Fibroblast of pulmonary artery (primary cell): ENCODE results near the gene COL8A1.
A peak's percentile ranks its signal among the peaks of the same experiment; 100 is the strongest.

Source experiments
- DNase-seq: peaks from one replicate; pipeline ENCODE4 v3.0.0-alpha.2; 2010; ENCODE audit warnings: low read depth
- H3K4me3 ChIP-seq: replicated peaks from 2 replicates; pipeline ENCODE4 v1.5.1; 2011; ENCODE audit warnings: low read depth, mild to moderate bottlenecking, control low read depth, low read length, moderate library complexity
- TF ChIP-seq, protein P1 (sequence below): IDR thresholded peaks from 2 replicates; pipeline ENCODE4 v1.5.1; 2011; ENCODE audit warnings: mild to moderate bottlenecking, control low read depth, low read length, inconsistent platforms; ENCODE audit errors: missing control alignments

The COL8A1 gene

DNA sequence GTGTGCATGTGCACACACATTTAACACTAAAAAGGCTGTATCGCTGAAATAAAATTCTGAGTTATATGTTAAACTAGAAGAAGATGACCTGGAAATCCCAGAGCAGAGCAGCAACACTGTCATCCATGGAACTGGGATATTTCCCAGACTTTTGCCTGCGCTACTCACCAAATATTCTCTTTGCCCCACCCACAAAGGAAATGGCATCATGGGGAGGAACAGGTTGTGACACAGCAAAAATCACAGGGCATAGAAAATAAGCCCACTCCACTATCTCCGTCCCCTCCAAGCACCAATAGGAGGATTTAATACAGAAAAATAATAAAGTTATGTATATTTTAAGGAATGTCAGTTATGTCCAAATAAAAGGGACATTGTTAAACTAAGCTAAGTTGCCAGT is 71.7 kb downstream of the COL8A1 start:
- no peak for DNase-seq
- no peak overlapping the region for H3K4me3 ChIP-seq
- TF ChIP-seq, protein P1, sequence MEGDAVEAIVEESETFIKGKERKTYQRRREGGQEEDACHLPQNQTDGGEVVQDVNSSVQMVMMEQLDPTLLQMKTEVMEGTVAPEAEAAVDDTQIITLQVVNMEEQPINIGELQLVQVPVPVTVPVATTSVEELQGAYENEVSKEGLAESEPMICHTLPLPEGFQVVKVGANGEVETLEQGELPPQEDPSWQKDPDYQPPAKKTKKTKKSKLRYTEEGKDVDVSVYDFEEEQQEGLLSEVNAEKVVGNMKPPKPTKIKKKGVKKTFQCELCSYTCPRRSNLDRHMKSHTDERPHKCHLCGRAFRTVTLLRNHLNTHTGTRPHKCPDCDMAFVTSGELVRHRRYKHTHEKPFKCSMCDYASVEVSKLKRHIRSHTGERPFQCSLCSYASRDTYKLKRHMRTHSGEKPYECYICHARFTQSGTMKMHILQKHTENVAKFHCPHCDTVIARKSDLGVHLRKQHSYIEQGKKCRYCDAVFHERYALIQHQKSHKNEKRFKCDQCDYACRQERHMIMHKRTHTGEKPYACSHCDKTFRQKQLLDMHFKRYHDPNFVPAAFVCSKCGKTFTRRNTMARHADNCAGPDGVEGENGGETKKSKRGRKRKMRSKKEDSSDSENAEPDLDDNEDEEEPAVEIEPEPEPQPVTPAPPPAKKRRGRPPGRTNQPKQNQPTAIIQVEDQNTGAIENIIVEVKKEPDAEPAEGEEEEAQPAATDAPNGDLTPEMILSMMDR: no peak

DNA sequence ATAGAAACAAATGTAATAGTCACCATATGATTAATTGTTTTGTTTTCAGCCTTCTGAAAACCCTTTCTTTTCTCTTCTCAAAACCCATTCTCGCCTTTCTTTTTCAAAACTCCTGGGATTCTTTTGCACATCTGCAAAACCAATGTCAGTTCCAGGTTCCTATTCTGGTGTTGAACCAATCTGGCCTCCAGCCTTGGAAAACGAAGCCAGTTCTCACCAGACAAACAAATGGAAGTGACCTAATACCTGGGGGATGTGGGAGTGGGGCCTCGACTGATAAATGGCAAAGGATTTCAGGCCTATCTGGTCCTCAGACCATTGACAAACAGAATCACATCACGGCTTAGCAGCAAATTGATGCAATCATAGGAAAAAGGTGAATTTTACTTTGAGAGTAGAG is 73.0 kb downstream of the COL8A1 start:
- TF ChIP-seq, protein P1: no peak
- no peak overlapping the region for H3K4me3 ChIP-seq
- DNase-seq: no peak

- H3K4me3 ChIP-seq: no peak overlapping the region
- no peak for DNase-seq
These were observed 74.0 kb downstream of the COL8A1 start for GRCh38 chr3:99712291-99712954.

GRCh38 chr3:99713440-99713839 is 75.0 kb downstream of the COL8A1 start:
- TF ChIP-seq, protein P1: no peak
- no peak for DNase-seq
- H3K4me3 ChIP-seq: no peak overlapping the region

More at GRCh38 chr3:99712291-99712954, 74.0 kb downstream of the COL8A1 start:
- TF ChIP-seq, protein P1: no peak

GRCh38 chr3:99714146-99714545 is 75.8 kb downstream of the COL8A1 start:
- TF ChIP-seq, protein P1: no peak
- no peak overlapping the region for H3K4me3 ChIP-seq
- DNase-seq: peak; percentile 67

- TF ChIP-seq, protein P1: no peak
- H3K4me3 ChIP-seq: no peak overlapping the region
- no peak for DNase-seq
These were observed 76.2 kb downstream of the COL8A1 start for GRCh38 chr3:99714575-99714974.

- TF ChIP-seq, protein P1: no peak
- no peak overlapping the region for H3K4me3 ChIP-seq
- no peak for DNase-seq
These were observed 78.1 kb downstream of the COL8A1 start for GRCh38 chr3:99716463-99716995.
